ENCODE measurements around the gene TUBD1. TPM values are rescaled to one million over a fixed set of nuclear protein-coding genes. Genes with fewer than 3 reads are reported as not detected.

Gene TUBD1
- polyA plus RNA-seq, 1 experiment: 5.1 TPM

DNA sequence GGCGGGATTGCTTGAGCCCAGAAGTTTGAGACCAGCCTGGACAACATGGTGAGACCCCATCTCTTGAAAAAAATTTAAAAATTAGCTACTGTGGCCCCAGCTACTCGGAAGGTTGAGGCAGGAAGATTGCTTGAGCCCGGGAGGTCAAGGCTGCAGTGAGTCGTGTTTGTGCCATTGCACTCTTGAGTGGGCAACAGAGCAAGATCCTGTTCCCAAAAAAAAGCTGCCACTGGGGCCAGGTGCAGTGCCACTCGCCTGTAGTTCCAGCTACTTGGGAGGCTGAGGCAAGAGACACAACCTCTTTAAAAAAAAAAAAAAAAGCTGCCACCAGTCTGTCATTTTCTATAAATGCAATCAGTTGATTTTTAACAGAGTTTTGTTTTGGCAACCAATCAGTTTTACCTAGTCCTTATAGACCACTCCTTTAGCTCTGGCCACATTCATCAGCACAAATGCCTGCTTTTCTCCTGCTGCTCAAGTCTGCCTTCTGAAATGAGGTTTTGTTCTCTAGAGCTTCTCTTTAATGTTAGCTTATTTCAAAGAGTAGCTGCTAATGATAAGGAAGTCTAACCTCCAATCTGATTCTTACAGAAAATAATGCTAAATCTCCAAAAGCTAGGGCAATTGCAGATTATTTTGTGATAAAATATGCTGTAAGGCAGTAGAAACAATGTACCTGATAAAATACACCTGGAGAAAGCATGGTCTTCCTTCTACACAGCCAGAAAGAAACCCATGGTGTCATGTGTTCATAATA is 64.8 kb downstream of the TUBD1 start:
- no peak overlapping the region for H3K4me3 ChIP-seq (ENCODE audit: low read depth, low read length)
- POLR2A ChIA-PET: interaction anchor here (0.6 kb wide), 2 partner anchors 9 to 26 kb away, joined by 3 to 4 read pairs; no protein-coding TSS in a partner anchor
- TF ChIP-seq, protein P1, sequence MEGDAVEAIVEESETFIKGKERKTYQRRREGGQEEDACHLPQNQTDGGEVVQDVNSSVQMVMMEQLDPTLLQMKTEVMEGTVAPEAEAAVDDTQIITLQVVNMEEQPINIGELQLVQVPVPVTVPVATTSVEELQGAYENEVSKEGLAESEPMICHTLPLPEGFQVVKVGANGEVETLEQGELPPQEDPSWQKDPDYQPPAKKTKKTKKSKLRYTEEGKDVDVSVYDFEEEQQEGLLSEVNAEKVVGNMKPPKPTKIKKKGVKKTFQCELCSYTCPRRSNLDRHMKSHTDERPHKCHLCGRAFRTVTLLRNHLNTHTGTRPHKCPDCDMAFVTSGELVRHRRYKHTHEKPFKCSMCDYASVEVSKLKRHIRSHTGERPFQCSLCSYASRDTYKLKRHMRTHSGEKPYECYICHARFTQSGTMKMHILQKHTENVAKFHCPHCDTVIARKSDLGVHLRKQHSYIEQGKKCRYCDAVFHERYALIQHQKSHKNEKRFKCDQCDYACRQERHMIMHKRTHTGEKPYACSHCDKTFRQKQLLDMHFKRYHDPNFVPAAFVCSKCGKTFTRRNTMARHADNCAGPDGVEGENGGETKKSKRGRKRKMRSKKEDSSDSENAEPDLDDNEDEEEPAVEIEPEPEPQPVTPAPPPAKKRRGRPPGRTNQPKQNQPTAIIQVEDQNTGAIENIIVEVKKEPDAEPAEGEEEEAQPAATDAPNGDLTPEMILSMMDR (IDR thresholded peaks at IDR 0.05; ENCODE audit: low read depth, low read length): no peak

GRCh38 chr17:59826706-59827453 is 65.9 kb downstream of the TUBD1 start:
- TF ChIP-seq, protein P1 (IDR thresholded peaks at IDR 0.05; ENCODE audit: low read depth, low read length): no peak
- Histone ChIP-seq H3K27ac (ENCODE audit: low read depth, low read length) (peak overlapping the region; percentile 39), H3K27me3 (ENCODE audit: control insufficient read depth, insufficient read depth, low read length) (no peaks in the 10 kb centered on the region), H3K4me3 (ENCODE audit: low read depth, low read length) (no peak overlapping the region), H3K9me3 (ENCODE audit: control insufficient read depth, insufficient read depth, low read length) (no peaks in the 10 kb centered on the region)
- POLR2A ChIA-PET: no interaction called here
- DNase-seq (ENCODE audit: low read depth, low spot score): no peak
- CTCF ChIA-PET: interaction anchor here (1.1 to 1.5 kb wide), 2 partner anchors 73 to 80 kb away, joined by 5 to 6 read pairs; no protein-coding TSS in a partner anchor

More for the DNA sequence above, 64.8 kb downstream of the TUBD1 start:
- no peak for DNase-seq (ENCODE audit: low read depth, low spot score)
- CTCF ChIA-PET: interaction anchor here (0.8 to 1.5 kb wide), 3 partner anchors 16 to 81 kb away, joined by 3 to 6 read pairs (median 5); no protein-coding TSS in a partner anchor
- Histone ChIP-seq H3K27ac (ENCODE audit: low read depth, low read length) (no peak overlapping the region), H3K9me3 (ENCODE audit: control insufficient read depth, insufficient read depth, low read length) (no peaks in the 10 kb centered on the region), H3K27me3 (ENCODE audit: control insufficient read depth, insufficient read depth, low read length) (no peaks in the 10 kb centered on the region)

GRCh38 chr17:59825533-59826322 is 67.0 kb downstream of the TUBD1 start:
- H3K27ac ChIP-seq (ENCODE audit: low read depth, low read length): peak overlapping the region; percentile 73
- H3K4me3 ChIP-seq (ENCODE audit: low read depth, low read length): no peak overlapping the region
- TF ChIP-seq, protein P1 (IDR thresholded peaks at IDR 0.05; ENCODE audit: low read depth, low read length): no peak
- no peaks in the 10 kb centered on the region for H3K27me3 ChIP-seq (ENCODE audit: control insufficient read depth, insufficient read depth, low read length)
- ChIA-PET POLR2A (interaction anchor here (0.7 to 1.4 kb wide), 4 partner anchors 12 to 39 kb away, joined by 3 to 4 read pairs (median 4); no protein-coding TSS in a partner anchor), CTCF (interaction anchor here (0.6 kb wide), 1 partner anchor 59 kb away, joined by 3 read pairs; no protein-coding TSS in a partner anchor)
- no peak for DNase-seq (ENCODE audit: low read depth, low spot score)
- H3K9me3 ChIP-seq (ENCODE audit: control insufficient read depth, insufficient read depth, low read length): no peaks in the 10 kb centered on the region

DNA sequence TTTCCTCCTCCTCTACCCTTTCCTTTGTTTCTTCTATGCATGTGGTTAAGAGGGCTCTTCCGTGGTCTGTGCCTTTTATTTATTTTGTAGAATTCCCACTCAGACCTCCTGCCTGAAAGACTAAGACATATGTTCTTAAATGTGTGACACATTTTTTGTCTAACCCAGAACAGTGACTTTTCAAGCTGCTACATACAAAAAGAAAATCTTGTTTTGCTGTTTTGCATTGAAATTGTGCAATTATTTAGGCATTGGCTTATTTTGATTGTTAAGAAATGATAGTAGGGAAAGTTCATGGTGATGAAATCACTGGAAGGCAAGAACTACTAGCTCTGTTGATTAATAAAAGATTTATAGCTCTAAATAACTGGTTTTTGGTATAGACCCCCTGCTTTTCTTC is 76.8 kb downstream of the TUBD1 start:
- no peaks in the 10 kb centered on the region for H3K9me3 ChIP-seq (ENCODE audit: control insufficient read depth, insufficient read depth, low read length)
- H3K27ac ChIP-seq (ENCODE audit: low read depth, low read length): no peak overlapping the region
- TF ChIP-seq, protein P1 (IDR thresholded peaks at IDR 0.05; ENCODE audit: low read depth, low read length): no peak
- ChIA-PET CTCF (interaction anchor here (1.1 kb wide), 1 partner anchor 63 kb away, joined by 4 read pairs; no protein-coding TSS in a partner anchor), POLR2A (interaction anchor here (1.0 kb wide), 2 partner anchors 22 to 61 kb away, joined by 3 to 5 read pairs; no protein-coding TSS in a partner anchor)
- H3K4me3 ChIP-seq (ENCODE audit: low read depth, low read length): no peak overlapping the region
- no peak for DNase-seq (ENCODE audit: low read depth, low spot score)
- no peaks in the 10 kb centered on the region for H3K27me3 ChIP-seq (ENCODE audit: control insufficient read depth, insufficient read depth, low read length)

Data from AG04450 (cell line).